ENCODE results near the gene RUSC2. TPM values are rescaled to one million over a fixed set of nuclear protein-coding genes. Genes with fewer than 3 reads are reported as not detected.

The RUSC2 gene
- polyA plus RNA-seq, 1 donor from 2014 or later: 46.4 TPM

DNA sequence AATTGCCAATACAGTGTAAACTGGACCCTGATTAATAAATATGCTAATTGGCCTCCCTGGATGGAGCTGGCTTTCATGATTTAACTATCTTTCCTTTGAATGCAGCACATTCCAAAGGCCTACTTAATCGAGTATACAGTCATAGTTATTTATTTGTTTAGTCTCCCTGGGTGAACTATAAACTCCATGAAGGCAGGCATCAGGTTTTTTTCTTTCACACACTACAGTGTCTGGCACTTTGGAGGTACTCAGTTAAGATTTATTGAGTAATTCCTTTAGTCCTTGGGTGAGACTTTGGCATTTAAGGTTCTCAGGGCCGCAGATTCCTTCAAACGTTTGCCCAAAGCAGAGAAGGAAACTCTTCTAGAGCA, 20.5 kb downstream of the RUSC2 start:
- H3K36me3 ChIP-seq (ENCODE audit: insufficient read depth, low read length): no peaks in the 10 kb centered on the region
- no peaks in the 10 kb centered on the region for H3K79me2 ChIP-seq (replicated peaks; ENCODE audit: insufficient read depth, low read length)
- H3K9me3 ChIP-seq (ENCODE audit: low read length): no peaks in the 10 kb centered on the region
- H4K20me1 ChIP-seq (ENCODE audit: insufficient read depth): no peaks in the 10 kb centered on the region
- H3K9ac ChIP-seq (ENCODE audit: low read length): no peak overlapping the region
- TF ChIP-seq POLR2AphosphoS5 (IDR thresholded peaks at IDR 0.05) (no peak), RAD21 (conservative IDR thresholded peaks at IDR 0.05) (no peak), EZH2 (IDR thresholded peaks at IDR 0.05; ENCODE audit: borderline replicate concordance, insufficient read depth, low read length, poor library complexity, severe bottlenecking) (no peak), TAF1 (IDR thresholded peaks at IDR 0.05; ENCODE audit: low read depth) (no peak), EP300 (conservative IDR thresholded peaks at IDR 0.05; ENCODE audit: poor library complexity, severe bottlenecking) (no peak), MXI1 (conservative IDR thresholded peaks at IDR 0.05; ENCODE audit: poor library complexity, severe bottlenecking) (no peak), SMC3 (conservative IDR thresholded peaks at IDR 0.05; ENCODE audit: poor library complexity) (no peak)
- TF ChIP-seq, protein P1, sequence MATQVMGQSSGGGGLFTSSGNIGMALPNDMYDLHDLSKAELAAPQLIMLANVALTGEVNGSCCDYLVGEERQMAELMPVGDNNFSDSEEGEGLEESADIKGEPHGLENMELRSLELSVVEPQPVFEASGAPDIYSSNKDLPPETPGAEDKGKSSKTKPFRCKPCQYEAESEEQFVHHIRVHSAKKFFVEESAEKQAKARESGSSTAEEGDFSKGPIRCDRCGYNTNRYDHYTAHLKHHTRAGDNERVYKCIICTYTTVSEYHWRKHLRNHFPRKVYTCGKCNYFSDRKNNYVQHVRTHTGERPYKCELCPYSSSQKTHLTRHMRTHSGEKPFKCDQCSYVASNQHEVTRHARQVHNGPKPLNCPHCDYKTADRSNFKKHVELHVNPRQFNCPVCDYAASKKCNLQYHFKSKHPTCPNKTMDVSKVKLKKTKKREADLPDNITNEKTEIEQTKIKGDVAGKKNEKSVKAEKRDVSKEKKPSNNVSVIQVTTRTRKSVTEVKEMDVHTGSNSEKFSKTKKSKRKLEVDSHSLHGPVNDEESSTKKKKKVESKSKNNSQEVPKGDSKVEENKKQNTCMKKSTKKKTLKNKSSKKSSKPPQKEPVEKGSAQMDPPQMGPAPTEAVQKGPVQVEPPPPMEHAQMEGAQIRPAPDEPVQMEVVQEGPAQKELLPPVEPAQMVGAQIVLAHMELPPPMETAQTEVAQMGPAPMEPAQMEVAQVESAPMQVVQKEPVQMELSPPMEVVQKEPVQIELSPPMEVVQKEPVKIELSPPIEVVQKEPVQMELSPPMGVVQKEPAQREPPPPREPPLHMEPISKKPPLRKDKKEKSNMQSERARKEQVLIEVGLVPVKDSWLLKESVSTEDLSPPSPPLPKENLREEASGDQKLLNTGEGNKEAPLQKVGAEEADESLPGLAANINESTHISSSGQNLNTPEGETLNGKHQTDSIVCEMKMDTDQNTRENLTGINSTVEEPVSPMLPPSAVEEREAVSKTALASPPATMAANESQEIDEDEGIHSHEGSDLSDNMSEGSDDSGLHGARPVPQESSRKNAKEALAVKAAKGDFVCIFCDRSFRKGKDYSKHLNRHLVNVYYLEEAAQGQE (IDR thresholded peaks at IDR 0.05; ENCODE audit: borderline replicate concordance): no peak
- TF ChIP-seq, protein P2, sequence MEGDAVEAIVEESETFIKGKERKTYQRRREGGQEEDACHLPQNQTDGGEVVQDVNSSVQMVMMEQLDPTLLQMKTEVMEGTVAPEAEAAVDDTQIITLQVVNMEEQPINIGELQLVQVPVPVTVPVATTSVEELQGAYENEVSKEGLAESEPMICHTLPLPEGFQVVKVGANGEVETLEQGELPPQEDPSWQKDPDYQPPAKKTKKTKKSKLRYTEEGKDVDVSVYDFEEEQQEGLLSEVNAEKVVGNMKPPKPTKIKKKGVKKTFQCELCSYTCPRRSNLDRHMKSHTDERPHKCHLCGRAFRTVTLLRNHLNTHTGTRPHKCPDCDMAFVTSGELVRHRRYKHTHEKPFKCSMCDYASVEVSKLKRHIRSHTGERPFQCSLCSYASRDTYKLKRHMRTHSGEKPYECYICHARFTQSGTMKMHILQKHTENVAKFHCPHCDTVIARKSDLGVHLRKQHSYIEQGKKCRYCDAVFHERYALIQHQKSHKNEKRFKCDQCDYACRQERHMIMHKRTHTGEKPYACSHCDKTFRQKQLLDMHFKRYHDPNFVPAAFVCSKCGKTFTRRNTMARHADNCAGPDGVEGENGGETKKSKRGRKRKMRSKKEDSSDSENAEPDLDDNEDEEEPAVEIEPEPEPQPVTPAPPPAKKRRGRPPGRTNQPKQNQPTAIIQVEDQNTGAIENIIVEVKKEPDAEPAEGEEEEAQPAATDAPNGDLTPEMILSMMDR (IDR thresholded peaks at IDR 0.05; ENCODE audit: poor library complexity, severe bottlenecking): no peak
- no peaks in the 10 kb centered on the region for H3F3A ChIP-seq (ENCODE audit: insufficient read depth, low read length, poor library complexity, severe bottlenecking)
- H3K4me3 ChIP-seq (ENCODE audit: low read length): no peak overlapping the region
- no peaks in the 10 kb centered on the region for H3K27me3 ChIP-seq (ENCODE audit: insufficient read depth, low read depth, low read length)
- no peak overlapping the region for H3K27ac ChIP-seq (ENCODE audit: low read length)
- H3K9me2 ChIP-seq (ENCODE audit: insufficient read depth, low read length): no peaks in the 10 kb centered on the region
- no peak overlapping the region for H2AFZ ChIP-seq (ENCODE audit: low read depth, low read length)
- no peak overlapping the region for H3K4me2 ChIP-seq (ENCODE audit: low read length)

DNA sequence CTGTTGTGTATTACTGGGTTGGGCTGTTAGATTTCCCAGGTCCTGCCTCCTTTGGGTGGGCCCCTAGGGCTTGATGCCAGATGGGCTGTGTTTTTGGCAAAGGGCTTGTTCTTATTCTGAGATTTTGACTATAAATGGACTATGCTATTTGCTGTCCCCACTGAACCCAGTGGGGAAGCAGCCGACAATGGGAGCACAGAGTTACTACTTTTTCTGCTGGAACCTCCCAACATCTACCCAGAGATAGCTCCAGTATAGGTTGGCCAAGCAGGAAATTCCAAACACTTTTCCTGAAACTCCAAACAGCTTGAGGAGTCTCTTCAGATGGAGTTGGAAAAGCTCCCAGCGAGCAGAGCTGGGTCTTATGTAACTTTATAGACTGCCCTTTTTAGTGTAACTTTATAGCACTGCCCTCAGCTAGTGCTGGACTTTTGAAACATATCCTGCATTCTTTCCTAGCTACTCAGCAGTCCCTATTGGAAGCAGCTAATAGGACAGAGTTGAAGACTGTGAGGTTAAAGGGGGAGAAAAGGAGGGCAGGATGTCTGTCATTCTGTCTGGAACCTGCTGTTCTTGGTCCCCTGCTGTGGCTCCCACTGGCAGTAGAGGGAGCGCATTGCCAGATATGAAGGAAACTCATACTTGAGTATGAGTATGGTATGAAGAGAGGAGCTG, 21.0 kb downstream of the RUSC2 start:
- TF ChIP-seq RAD21 (conservative IDR thresholded peaks at IDR 0.05) (no peak), EZH2 (IDR thresholded peaks at IDR 0.05; ENCODE audit: borderline replicate concordance, insufficient read depth, low read length, poor library complexity, severe bottlenecking) (no peak), SMC3 (conservative IDR thresholded peaks at IDR 0.05; ENCODE audit: poor library complexity) (no peak), TAF1 (IDR thresholded peaks at IDR 0.05; ENCODE audit: low read depth) (no peak), MXI1 (conservative IDR thresholded peaks at IDR 0.05; ENCODE audit: poor library complexity, severe bottlenecking) (no peak), POLR2AphosphoS5 (IDR thresholded peaks at IDR 0.05) (no peak), EP300 (conservative IDR thresholded peaks at IDR 0.05; ENCODE audit: poor library complexity, severe bottlenecking) (no peak)
- TF ChIP-seq, protein P1 (IDR thresholded peaks at IDR 0.05; ENCODE audit: borderline replicate concordance): no peak
- TF ChIP-seq, protein P2 (IDR thresholded peaks at IDR 0.05; ENCODE audit: poor library complexity, severe bottlenecking): no peak
- H3K9me2 ChIP-seq (ENCODE audit: insufficient read depth, low read length): no peaks in the 10 kb centered on the region
- H3K9ac ChIP-seq (ENCODE audit: low read length): no peak overlapping the region
- no peak overlapping the region for H2AFZ ChIP-seq (ENCODE audit: low read depth, low read length)
- H3K79me2 ChIP-seq (replicated peaks; ENCODE audit: insufficient read depth, low read length): no peaks in the 10 kb centered on the region
- H3K9me3 ChIP-seq (ENCODE audit: low read length): no peaks in the 10 kb centered on the region
- no peaks in the 10 kb centered on the region for H3F3A ChIP-seq (ENCODE audit: insufficient read depth, low read length, poor library complexity, severe bottlenecking)
- H3K36me3 ChIP-seq (ENCODE audit: insufficient read depth, low read length): no peaks in the 10 kb centered on the region
- no peak overlapping the region for H3K27ac ChIP-seq (ENCODE audit: low read length)
- H3K4me2 ChIP-seq (ENCODE audit: low read length): no peak overlapping the region
- no peaks in the 10 kb centered on the region for H3K27me3 ChIP-seq (ENCODE audit: insufficient read depth, low read depth, low read length)
- no peaks in the 10 kb centered on the region for H4K20me1 ChIP-seq (ENCODE audit: insufficient read depth)
- H3K4me3 ChIP-seq (ENCODE audit: low read length): no peak overlapping the region

All from neural cell (in vitro differentiated cells).